ENCODE results near the gene MFAP2.

Gene MFAP2

DNA sequence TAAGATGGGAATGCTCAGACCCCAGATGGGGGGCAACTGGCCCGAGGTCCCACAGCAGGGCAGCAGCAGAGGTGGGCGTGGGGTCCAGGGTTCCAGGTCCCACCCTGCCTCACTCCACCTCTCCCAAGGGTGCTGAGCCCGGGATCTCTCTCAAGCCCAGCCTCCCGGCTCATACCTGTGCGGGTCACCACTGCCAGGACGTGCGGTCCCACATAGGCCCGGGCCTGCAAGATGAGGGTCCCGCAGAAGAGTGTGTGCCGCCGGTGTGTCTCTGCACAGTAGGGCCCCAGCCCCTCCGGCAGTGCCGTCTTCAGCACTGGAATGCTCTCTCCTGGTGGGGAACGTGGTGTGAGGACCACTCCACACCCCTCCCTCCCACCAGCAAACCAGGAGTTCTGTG, 16.4 kb upstream of the MFAP2 start:
- Mint-ChIP-seq H3K36me3 (ENCODE audit: low read depth) (peaks cover 54% of the 10 kb centered on the region), H3K4me3 (no peak overlapping the region), H3K9me3 (no peaks in the 10 kb centered on the region), H3K27me3 (no peaks in the 10 kb centered on the region), H3K4me1 (ENCODE audit: low read depth) (no peaks in the 10 kb centered on the region), H3K27ac (no peak overlapping the region)
- DNase-seq, result no peak

DNA sequence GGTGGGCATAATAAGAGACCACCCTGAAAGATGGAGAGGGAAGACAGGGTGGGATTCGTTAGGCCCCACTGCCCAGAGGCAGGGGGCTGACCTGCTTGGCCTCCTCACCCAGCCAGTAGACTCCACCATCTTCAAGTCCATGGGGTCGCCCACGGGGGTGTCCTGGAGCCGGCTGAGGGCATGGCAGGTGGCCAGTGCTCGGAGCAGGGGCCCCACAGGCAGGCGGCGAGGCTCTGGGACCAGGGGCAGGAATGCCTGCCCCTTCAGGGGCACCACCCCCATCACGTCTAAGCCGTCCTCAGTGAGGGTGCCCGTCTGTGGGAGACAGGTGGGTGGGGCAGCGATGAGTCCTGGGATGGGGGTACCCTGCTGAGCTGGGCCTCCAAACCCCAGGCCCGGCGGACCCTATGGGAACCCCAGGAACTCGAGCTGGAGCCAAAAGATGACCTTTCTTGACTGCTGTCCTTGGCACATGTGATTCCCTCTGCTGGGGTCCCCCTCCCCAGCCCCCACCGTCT, 13.2 kb upstream of the MFAP2 start:
- Mint-ChIP-seq H3K4me3 (no peak overlapping the region), H3K27ac (no peak overlapping the region)

DNA sequence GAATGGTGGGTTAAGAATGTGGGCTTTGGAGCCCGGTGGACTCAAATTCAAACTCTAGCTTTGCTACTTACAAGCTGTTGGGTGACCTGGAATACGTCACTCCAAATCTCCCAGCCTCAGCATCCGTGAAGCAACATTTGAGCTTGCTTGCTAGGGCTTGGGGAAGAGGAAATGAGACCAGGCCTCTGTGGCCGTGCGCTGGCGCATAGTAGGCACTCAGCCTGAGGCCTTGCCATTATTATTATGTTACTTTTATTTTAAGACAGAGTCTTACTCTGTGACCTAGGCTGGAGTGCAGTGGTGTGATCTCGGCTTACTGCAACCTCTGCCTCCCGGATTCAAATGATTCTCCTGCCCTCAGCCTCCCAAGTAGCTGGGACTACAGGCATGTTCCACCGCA, 12.3 kb upstream of the MFAP2 start:
- peaks cover 46% of the 10 kb centered on the region for H3K36me3 Mint-ChIP-seq (ENCODE audit: low read depth)
- no peak for DNase-seq
- no peaks in the 10 kb centered on the region for H3K27me3 Mint-ChIP-seq
- no peak overlapping the region for H3K4me3 Mint-ChIP-seq
- no peak overlapping the region for H3K27ac Mint-ChIP-seq
- no peaks in the 10 kb centered on the region for H3K9me3 Mint-ChIP-seq
- no peaks in the 10 kb centered on the region for H3K4me1 Mint-ChIP-seq (ENCODE audit: low read depth)

More for the DNA sequence above, 13.2 kb upstream of the MFAP2 start:
- Mint-ChIP-seq H3K9me3 (no peaks in the 10 kb centered on the region), H3K36me3 (ENCODE audit: low read depth) (peaks cover 47% of the 10 kb centered on the region), H3K4me1 (ENCODE audit: low read depth) (no peaks in the 10 kb centered on the region), H3K27me3 (no peaks in the 10 kb centered on the region)
- no peak for DNase-seq

DNA sequence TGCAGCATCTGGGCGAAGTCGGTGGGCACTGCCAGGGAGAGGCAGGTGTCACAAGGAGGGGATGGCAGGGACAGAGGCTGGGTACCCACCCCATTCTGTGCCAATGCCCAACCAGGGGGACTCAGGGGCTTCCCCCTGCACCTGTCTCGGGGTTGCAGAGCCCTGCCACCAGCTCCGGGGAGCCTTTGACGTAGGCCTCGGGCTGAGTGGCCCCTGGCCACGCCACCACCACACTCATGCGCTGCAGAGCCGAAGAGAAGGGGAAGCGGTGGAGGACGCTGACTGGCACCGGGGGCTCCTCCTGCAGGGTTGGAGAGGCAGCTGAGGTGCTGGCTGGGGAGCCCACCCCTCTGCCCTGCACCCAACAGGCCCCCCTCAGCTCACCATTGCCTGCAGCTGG, 11.7 kb upstream of the MFAP2 start:
- H3K4me1 Mint-ChIP-seq (ENCODE audit: low read depth), result no peaks in the 10 kb centered on the region
- no peaks in the 10 kb centered on the region for H3K27me3 Mint-ChIP-seq
- no peak overlapping the region for H3K4me3 Mint-ChIP-seq
- H3K27ac Mint-ChIP-seq, result no peak overlapping the region
- no peaks in the 10 kb centered on the region for H3K9me3 Mint-ChIP-seq
- peaks cover 49% of the 10 kb centered on the region for H3K36me3 Mint-ChIP-seq (ENCODE audit: low read depth)
- DNase-seq, result no peak

DNA sequence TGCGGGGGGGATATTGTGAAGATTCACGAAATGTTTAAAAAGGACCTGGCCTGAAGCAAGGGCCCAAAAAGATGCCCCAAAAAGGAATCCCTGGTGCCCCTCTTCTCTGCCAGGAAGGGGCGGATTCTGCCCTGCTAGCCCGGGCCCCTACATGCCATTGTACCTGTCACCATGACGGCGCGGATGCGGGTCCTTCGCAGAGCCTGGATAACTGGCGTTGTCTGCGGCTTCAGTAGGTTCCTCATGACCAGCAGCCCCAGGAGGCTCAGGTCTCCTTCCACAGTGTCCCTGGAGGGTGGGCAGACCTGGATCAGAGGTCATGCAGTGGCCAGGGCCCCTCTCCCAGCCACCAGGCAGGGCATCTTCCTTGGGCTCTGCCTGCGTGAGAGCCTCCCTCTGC, 11.2 kb upstream of the MFAP2 start:
- no peak overlapping the region for H3K27ac Mint-ChIP-seq
- H3K27me3 Mint-ChIP-seq, result no peaks in the 10 kb centered on the region
- H3K36me3 Mint-ChIP-seq (ENCODE audit: low read depth), result peaks cover 49% of the 10 kb centered on the region

DNA sequence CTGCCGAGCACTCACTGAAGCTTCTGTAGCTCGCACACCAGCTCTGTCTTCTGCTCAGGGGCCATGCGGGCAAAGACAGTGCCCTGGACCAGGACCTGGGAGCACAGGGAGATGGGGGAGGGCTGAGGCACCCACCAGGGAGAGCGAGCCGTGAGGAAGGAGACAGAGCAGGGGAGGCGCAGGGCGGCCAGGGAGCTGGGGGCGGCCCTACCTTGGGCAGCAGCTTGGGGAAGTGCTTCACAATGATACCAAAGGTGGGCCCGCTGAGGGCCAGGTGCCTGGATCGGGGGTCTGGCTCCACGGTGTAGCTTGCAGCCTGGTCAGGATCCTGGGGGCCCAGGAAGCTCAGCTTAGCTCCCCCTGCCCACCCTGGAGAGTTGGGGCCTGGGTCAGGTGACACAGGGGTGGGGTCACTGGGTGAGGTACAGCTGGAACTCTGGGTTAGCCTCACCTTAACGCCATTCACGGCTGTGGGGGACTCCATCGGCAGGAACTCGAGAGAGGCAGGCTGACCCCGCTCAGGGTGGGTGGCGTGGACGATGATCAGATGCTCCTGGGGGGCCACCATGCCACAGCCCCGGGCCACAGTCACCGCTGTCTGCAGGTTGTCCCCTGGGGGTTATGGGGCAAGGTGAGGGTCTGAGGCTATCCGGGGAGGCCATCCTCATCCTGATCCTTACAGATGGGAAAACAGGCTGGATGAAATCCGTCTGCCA, 9.4 kb upstream of the MFAP2 start:
- Mint-ChIP-seq H3K9me3 (no peaks in the 10 kb centered on the region), H3K36me3 (ENCODE audit: low read depth) (peaks cover 41% of the 10 kb centered on the region), H3K27me3 (no peaks in the 10 kb centered on the region), H3K27ac (no peak overlapping the region), H3K4me3 (no peak overlapping the region), H3K4me1 (ENCODE audit: low read depth) (no peaks in the 10 kb centered on the region)
- DNase-seq, result no peak

More for the DNA sequence above, 11.2 kb upstream of the MFAP2 start:
- no peaks in the 10 kb centered on the region for H3K4me1 Mint-ChIP-seq (ENCODE audit: low read depth)
- no peak overlapping the region for H3K4me3 Mint-ChIP-seq
- DNase-seq, result no peak
- no peaks in the 10 kb centered on the region for H3K9me3 Mint-ChIP-seq

DNA sequence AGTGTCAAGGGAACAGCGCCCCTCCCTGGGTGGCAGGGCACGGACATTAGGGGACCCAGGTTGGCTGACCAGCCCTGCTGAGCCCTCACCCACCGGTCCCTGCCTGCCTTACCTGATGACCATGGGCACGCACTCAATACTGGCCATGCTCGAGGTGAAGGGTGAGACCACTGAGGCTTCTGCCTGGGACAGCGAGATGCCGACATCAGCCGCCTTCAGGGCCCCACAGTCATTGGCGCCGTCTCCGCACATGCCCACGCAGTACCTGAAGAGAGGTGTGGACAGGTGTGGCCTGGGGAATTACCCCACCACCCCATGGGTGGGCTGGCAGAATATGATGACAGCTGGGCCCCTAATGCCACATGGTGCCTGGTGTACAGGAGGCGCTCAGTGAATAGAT, 7.8 kb upstream of the MFAP2 start:
- no peak overlapping the region for H3K27ac Mint-ChIP-seq
- H3K9me3 Mint-ChIP-seq, result no peaks in the 10 kb centered on the region
- H3K27me3 Mint-ChIP-seq, result peaks cover 3% of the 10 kb centered on the region
- no peak overlapping the region for H3K4me3 Mint-ChIP-seq
- peaks cover 38% of the 10 kb centered on the region for H3K36me3 Mint-ChIP-seq (ENCODE audit: low read depth)
- H3K4me1 Mint-ChIP-seq (ENCODE audit: low read depth), result no peaks in the 10 kb centered on the region
- DNase-seq, result no peak

DNA sequence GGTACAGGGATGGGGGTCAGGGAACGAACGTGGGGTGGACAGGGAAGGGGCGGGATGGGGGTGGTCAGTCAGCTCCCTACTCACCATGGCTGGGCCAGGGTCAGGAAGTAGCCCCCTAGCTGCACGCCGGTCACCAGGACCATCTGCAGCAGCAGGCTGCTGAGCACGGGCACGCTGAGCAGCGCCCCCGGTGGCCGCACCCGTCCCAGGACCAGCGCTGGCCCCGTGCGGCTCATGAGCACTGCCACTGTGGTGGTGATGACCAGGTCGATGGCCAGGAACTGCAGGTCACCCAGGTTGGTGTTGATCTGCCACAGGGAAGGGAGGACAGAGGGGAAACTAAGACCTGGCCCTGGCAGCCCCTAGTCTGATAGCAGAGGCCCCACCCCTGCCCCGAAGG, 6.5 kb upstream of the MFAP2 start:
- Mint-ChIP-seq H3K4me3 (no peak overlapping the region), H3K27me3 (peaks cover 11% of the 10 kb centered on the region), H3K27ac (no peak overlapping the region), H3K9me3 (no peaks in the 10 kb centered on the region), H3K36me3 (ENCODE audit: low read depth) (peaks cover 38% of the 10 kb centered on the region), H3K4me1 (ENCODE audit: low read depth) (no peaks in the 10 kb centered on the region)
- no peak for DNase-seq

DNA sequence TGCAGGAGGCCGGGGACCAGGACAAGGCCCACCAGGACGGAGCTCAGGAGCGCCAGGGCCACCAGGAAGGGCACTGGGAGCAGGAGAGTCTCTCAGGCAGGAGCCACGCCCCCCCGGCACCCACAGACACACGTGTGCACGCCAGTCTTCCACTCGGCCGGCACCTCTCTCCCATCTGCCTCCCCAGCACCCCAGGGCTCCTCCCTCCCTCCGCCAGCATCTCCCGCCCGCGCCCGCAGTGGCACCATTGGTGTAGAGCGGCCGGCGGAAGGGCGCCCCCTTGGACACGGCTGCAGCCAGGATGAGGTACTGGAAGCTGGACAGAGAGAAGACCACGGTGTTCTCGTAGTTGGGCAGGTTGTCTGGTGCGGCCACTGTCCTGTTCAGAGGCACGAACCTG, 6.1 kb upstream of the MFAP2 start:
- H3K4me1 Mint-ChIP-seq (ENCODE audit: low read depth), result no peaks in the 10 kb centered on the region
- no peak overlapping the region for H3K4me3 Mint-ChIP-seq
- H3K27ac Mint-ChIP-seq, result no peak overlapping the region
- no peak for DNase-seq
- peaks cover 13% of the 10 kb centered on the region for H3K27me3 Mint-ChIP-seq
- H3K9me3 Mint-ChIP-seq, result no peaks in the 10 kb centered on the region
- H3K36me3 Mint-ChIP-seq (ENCODE audit: low read depth), result peaks cover 38% of the 10 kb centered on the region

DNA sequence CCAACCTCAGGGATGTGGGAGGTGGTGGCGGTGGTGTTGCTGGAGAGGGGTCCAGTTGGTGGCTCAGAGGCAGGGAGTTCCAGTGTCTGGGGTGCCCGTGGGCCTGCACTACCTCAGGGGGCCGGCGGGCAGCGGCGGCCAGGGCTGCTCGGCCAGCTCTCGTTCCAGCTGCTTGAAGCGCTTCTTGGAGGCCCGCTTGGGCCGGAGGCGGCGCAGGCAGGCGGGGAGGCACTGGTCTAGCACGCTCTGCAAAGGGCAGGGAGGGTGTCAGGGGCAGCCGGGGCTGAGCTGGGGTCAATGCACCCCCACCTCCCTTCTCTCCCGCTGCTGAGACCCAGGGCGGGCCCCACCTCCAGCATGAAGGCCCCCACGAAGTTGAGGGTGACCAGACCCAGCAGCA, 5.7 kb upstream of the MFAP2 start:
- peaks cover 2% of the 10 kb centered on the region for H3K4me1 Mint-ChIP-seq (ENCODE audit: low read depth)
- H3K27ac Mint-ChIP-seq, result no peak overlapping the region
- H3K9me3 Mint-ChIP-seq, result no peaks in the 10 kb centered on the region
- no peak for DNase-seq
- peaks cover 18% of the 10 kb centered on the region for H3K27me3 Mint-ChIP-seq
- no peak overlapping the region for H3K4me3 Mint-ChIP-seq
- H3K36me3 Mint-ChIP-seq (ENCODE audit: low read depth), result peaks cover 34% of the 10 kb centered on the region

DNA sequence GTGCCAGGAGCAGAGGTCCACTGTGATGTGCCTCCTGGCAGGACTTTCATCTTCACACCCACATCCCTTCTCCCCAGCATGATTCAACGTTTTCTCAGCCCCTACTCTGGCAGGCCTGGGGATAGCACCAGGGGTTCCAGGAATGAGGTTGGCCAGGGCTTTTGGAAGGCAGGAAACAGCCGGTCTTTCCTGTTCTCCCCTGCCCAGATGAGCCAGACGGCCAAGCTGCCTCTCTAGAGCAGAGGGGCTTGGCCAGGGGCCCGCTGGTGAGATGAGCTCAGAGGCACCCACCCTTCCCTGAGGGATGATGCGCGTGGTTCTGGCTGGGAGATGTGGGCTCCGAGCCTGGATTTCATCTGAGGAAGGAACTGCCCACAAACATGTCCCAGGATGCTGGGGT, 4.3 kb upstream of the MFAP2 start:
- peaks cover 26% of the 10 kb centered on the region for H3K36me3 Mint-ChIP-seq (ENCODE audit: low read depth)
- no peaks in the 10 kb centered on the region for H3K9me3 Mint-ChIP-seq
- no peak overlapping the region for H3K4me3 Mint-ChIP-seq
- H3K27ac Mint-ChIP-seq, result no peak overlapping the region
- H3K27me3 Mint-ChIP-seq, result peaks cover 24% of the 10 kb centered on the region
- no peak for DNase-seq
- peaks cover 7% of the 10 kb centered on the region for H3K4me1 Mint-ChIP-seq (ENCODE audit: low read depth)

DNA sequence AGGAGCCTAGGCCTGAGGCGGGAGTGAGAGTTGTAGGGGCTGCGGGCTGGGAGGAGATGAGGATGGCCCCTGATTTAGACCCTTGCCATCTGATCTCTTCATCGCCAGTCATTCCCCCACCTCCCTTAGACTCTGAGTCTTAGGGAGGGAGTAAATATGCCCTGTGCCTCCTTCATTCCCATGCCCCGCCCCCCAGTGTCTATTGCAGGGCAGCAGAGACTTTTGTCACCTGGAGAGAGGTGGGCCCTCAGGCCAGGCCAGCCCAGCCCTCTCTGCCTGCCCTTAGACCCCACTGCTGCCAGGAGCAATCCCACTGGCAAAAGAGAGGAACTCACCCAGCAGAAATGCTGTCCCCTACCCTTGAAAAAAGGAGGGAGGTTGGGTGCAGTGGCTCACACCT, 3.2 kb upstream of the MFAP2 start:
- Mint-ChIP-seq H3K4me3 (no peak overlapping the region), H3K27me3 (peaks cover 29% of the 10 kb centered on the region), H3K9me3 (no peaks in the 10 kb centered on the region), H3K27ac (no peak overlapping the region), H3K36me3 (ENCODE audit: low read depth) (peaks cover 21% of the 10 kb centered on the region), H3K4me1 (ENCODE audit: low read depth) (peaks cover 7% of the 10 kb centered on the region)
- no peak for DNase-seq

DNA sequence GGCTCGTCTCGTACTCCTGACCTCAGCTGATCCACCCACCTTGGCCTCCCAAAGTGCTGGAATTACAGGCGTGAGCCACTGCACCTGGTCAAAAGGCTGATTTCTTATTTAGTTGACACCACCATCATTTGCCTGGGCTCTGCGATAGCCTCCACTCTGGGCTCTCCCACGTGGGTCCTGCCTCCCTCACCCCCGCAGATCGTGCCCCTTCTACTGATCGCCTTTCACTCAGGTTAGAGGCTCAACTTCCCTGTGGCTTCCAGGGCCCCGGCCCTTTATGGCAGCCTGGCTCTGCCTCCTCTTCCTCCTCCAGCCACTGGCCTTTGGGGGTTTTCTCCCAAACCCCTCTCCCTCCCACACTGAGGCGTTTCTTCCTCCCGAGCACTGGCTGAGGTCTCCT, 2.5 kb upstream of the MFAP2 start:
- Mint-ChIP-seq H3K4me3 (no peak overlapping the region), H3K36me3 (ENCODE audit: low read depth) (peaks cover 16% of the 10 kb centered on the region), H3K27me3 (peaks cover 29% of the 10 kb centered on the region), H3K9me3 (no peaks in the 10 kb centered on the region), H3K4me1 (ENCODE audit: low read depth) (peaks cover 7% of the 10 kb centered on the region), H3K27ac (no peak overlapping the region)
- DNase-seq, result no peak

DNA sequence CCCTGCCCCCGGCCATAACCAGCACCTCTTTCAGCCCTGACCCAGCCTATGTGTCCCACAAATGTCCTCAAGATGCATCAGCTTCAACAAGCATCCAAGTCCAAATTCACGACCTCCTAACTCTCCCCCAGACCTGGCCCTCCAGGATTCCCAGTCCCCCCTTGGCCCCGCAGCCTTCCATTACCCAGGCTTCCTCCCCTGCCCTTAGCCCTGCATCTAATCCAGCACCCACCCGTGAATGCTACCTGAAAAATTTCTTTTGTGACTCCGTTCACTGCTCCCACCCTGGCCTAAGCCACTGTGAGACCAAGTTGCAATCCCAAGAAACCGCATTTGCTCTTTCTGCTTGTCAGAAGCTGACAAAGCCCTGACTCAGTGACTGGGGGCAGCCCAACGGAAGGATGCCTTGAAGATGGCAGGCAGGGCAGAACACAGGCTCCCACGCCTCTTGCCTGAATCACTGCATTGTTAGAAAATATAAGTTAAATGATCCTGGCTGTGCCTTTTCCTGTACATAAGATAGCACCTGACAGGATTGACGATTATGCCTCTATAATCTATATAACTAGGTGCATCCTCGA, 939 bp upstream of the MFAP2 start:
- Mint-ChIP-seq H3K27ac (peak overlapping the region; percentile 20), H3K27me3 (peaks cover 29% of the 10 kb centered on the region), H3K4me1 (ENCODE audit: low read depth) (peaks cover 7% of the 10 kb centered on the region), H3K4me3 (peak overlapping the region; percentile 23), H3K9me3 (no peaks in the 10 kb centered on the region), H3K36me3 (ENCODE audit: low read depth) (peaks cover 6% of the 10 kb centered on the region)
- no peak for DNase-seq

DNA sequence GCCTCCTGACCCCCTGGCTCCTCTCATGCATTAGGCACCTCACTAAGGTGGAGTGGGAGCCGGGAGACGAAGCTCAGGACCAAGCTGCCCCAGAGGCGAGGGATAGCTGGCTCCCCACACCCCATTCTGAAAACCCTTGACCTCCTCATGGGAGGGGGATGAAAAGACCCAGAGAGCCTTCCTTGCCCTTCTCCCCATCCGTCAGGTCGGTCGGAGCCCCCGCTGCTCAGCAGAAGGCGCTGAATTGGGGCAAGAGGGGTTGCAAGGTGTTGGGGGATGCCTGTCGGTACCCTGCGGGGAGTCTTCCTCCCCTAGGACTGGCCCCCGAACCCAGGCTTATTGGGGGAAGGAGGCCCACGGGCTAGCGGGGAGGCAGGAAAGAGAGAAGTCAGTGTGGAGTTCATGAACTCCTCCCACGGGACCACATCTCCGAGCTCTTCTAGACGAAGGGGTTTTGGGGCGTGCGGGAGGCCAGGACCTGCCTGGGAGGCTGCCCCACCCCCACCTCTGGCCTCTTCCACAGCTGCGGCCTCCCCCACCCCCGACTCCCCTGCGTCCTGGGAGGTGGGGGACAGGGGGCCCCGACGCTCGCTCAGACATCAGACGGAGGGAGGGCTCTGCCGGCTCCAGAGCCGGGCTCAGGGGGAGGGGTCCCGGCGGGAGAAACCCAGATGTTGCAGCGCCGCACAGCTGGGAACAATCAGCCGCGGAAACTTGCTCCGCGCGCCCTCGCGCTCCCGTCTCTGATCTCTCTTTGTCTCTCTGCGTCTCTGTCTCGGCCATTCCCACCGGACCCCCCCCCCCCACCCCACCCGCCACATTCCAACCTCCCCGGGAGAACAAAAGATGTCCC, 719 bp downstream of the MFAP2 start:
- Mint-ChIP-seq H3K36me3 (ENCODE audit: low read depth) (no peaks in the 10 kb centered on the region), H3K27ac (no peak overlapping the region), H3K9me3 (no peaks in the 10 kb centered on the region), H3K27me3 (peaks cover 29% of the 10 kb centered on the region), H3K4me1 (ENCODE audit: low read depth) (peaks cover 7% of the 10 kb centered on the region), H3K4me3 (peak overlapping the region; percentile 6)
- no peak for DNase-seq
